Measurements from ENCODE around the gene AATK. TPM values are rescaled to one million over a fixed set of nuclear protein-coding genes. Genes with fewer than 3 reads are reported as not detected.
A peak's percentile ranks its signal among the peaks of the same experiment; 100 is the strongest.

The AATK gene
- total RNA-seq, 4 donors from 2014 or later, result 4.1 to 17.6 (median 7.4) TPM

DNA sequence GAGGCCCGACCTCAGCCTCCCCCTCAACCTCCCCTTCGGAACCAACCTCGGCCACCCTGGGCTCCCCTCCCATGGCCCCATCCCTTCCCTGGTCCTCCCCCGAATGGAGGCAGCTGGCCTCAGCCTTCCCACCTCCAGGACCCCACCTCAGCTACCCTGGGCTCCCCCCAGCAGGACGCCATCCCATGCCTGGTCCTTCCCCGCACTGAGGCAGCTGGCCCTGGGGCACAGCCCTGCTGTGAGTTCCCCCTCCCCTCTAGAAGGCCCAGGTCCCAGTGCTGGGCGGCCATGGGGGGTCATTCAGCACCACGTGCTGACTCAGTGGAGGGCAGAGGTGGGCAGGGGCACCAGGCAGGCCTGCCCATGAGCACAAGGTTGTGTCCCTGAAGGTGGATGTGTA is 29.7 kb downstream of the AATK start:
- Histone ChIP-seq H3K4me3 (replicated peaks in 1 of 3) (no peak overlapping the region), H3K9me3 (no peaks in the 10 kb centered on the region), H3K4me1 (no peaks in the 10 kb centered on the region), H3K27me3 (no peaks in the 10 kb centered on the region), H3K27ac (no peak overlapping the region), H3K36me3 (no peaks in the 10 kb centered on the region)
- TF ChIP-seq POLR2A (IDR thresholded peaks at IDR 0.05), result no peak
- no peak for TF ChIP-seq CTCF (IDR thresholded peaks at IDR 0.05)
- intact Hi-C loops (cut with DNase I), result no loop called here
- DNase-seq, result no peak
- whole genome bisulfite sequencing, 2 donors, result 77 to 85% methylated on average over 5 to 7 of the region's 8 CpGs

GRCh38 chr17:81135505-81136278 is 30.3 kb downstream of the AATK start:
- peak in 1 of 2 donors; percentile 14 for DNase-seq
- no peaks in the 10 kb centered on the region for H3K4me1 ChIP-seq
- WGBS, 2 donors, result 73% methylated on average over 23 to 28 of the region's 28 CpGs
- TF ChIP-seq POLR2A (IDR thresholded peaks at IDR 0.05) (no peak), CTCF (IDR thresholded peaks at IDR 0.05) (no peak)
- H3K9me3 ChIP-seq, result no peaks in the 10 kb centered on the region
- no peaks in the 10 kb centered on the region for H3K27me3 ChIP-seq
- intact Hi-C loops (cut with DNase I), result no loop called here
- no peak overlapping the region for H3K4me3 ChIP-seq (replicated peaks in 1 of 3)
- H3K36me3 ChIP-seq, result no peaks in the 10 kb centered on the region
- H3K27ac ChIP-seq, result no peak overlapping the region

- H3K27me3 ChIP-seq, result no peaks in the 10 kb centered on the region
- no peak overlapping the region for H3K4me3 ChIP-seq (replicated peaks in 1 of 3)
- intact Hi-C loops (cut with DNase I), result no loop called here
- WGBS, 2 donors, result 81 to 90% methylated on average over 17 to 22 of the region's 28 CpGs
- no peaks in the 10 kb centered on the region for H3K4me1 ChIP-seq
- no peaks in the 10 kb centered on the region for H3K9me3 ChIP-seq
- H3K27ac ChIP-seq, result no peak overlapping the region
- DNase-seq, result no peak
- no peaks in the 10 kb centered on the region for H3K36me3 ChIP-seq
- TF ChIP-seq POLR2A (IDR thresholded peaks at IDR 0.05) (no peak), CTCF (IDR thresholded peaks at IDR 0.05) (no peak)
These were observed 31.8 kb downstream of the AATK start for GRCh38 chr17:81134064-81134781.

DNA sequence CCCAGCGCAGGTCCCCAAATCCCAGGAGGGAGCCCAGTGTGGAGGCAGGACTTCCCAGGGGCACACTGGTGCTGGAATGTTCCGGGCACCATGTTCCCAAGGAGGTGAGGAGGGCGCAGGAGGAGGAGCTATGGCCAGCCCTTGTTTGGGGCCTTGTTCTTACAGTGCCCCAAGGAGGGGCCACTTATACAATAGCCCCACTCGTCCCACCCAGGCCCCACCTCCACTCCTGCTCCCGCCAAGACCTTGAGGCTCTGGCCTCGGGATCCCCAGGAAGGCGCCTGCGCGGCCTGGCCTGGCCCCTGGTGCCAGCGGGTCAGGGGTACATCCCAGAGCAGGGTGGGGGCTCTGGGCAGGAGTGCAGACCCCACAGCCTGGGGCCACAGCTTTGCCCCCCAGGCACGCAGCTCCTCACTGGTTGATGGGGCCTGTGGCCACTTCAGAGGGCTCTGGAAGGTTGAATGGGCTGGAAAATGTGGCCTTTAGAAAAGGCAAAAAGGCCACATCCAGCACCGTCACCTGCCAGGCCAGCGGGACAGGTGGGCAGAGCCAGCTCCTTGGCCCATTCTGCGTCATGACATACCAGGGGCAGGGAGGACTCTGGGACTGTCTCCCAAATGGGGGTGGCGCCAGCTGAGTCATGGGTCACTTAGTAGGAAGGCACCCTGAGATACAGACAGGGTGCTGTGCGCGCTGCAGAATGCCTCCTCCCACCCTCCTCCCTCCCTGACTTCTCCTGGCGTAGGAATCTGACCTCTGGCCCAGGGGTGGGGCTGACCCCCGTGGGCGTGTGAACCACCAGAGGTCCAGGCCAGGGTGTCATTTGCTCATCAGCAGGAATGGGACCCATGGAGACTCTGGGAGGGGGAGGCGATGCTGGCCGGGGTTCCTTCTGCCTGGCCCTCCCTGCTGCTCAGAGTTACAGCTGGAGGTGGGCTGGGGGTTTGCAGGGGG is 33.0 kb downstream of the AATK start:
- H3K27me3 ChIP-seq, result no peaks in the 10 kb centered on the region
- no peaks in the 10 kb centered on the region for H3K9me3 ChIP-seq
- H3K36me3 ChIP-seq, result no peaks in the 10 kb centered on the region
- DNase-seq, result no peak
- no peak for TF ChIP-seq CTCF (IDR thresholded peaks at IDR 0.05)
- TF ChIP-seq POLR2A (IDR thresholded peaks at IDR 0.05), result no peak
- no peaks in the 10 kb centered on the region for H3K4me1 ChIP-seq
- intact Hi-C loops (cut with DNase I), result no loop called here
- no peak overlapping the region for H3K27ac ChIP-seq
- WGBS, 2 donors, result 96 to 100% methylated on average over 1 to 11 of the region's 22 CpGs
- no peak overlapping the region for H3K4me3 ChIP-seq (replicated peaks in 1 of 3)

Measured in thyroid gland (tissue), 4 donors.